Panc1 (cell line): Measurements from ENCODE around the gene ROS1. TPM values are rescaled to one million over a fixed set of nuclear protein-coding genes. Genes with fewer than 3 reads are reported as not detected.

Experiments used
- ATAC-seq: fragments of 200-7000 bp; cut with Tn5 transposase; 2 replicates; pipeline ENCODE4 v1.9.1; 2020; ENCODE audit warnings: mild to moderate bottlenecking, moderate library complexity
- BruUV-seq: library from RNA; stranded (reverse); fragments of 400-500 nt; replicated peaks from 2 replicates; lab custom pipeline; 2021; lab: Mats Ljungman, UMichigan
- CTCF ChIA-PET: fragments of 300-600 bp; sonication (Branson Sonifier 250); formaldehyde crosslinking; loops from one replicate; lab custom pipeline; 2022; ENCODE audit warnings: antibody characterized with exemption; lab: Charles Lee
- POLR2A ChIA-PET: fragments of 300-600 bp; sonication (Branson Sonifier 250); formaldehyde crosslinking; loops from one replicate; lab custom pipeline; 2022; ENCODE audit warnings: antibody characterized with exemption; lab: Charles Lee
- DNase-seq: peaks from one replicate; pipeline ENCODE4 v3.0.0-alpha.2; 2010; ENCODE audit warnings: low read depth, low spot score
- H3K27ac ChIP-seq: 2 replicates; pipeline ENCODE4 v1.5.1; 2011; ENCODE audit warnings: mild to moderate bottlenecking, low read length, inconsistent platforms
- H3K27me3 ChIP-seq: fragments of 200-500 bp; sonication (Bioruptor generic); 2 replicates; pipeline ENCODE4 v1.6.0; 2014; ENCODE audit warnings: low read length, inconsistent platforms; ENCODE audit not compliant: control insufficient read depth, insufficient read depth
- H3K36me3 ChIP-seq: fragments of 200-500 bp; sonication (Bioruptor generic); 2 replicates; pipeline ENCODE4 v1.5.1; 2014; ENCODE audit warnings: inconsistent platforms, mild to moderate bottlenecking, low read length, moderate library complexity; ENCODE audit not compliant: control insufficient read depth, insufficient read depth
- H3K4me1 ChIP-seq: 2 replicates; pipeline ENCODE4 v1.5.1; 2011; ENCODE audit warnings: inconsistent platforms, mild to moderate bottlenecking, low read length, moderate library complexity; ENCODE audit not compliant: control insufficient read depth, insufficient read depth
- H3K4me3 ChIP-seq, 2 experiments: 2 replicates each; pipeline ENCODE4 v1.5.1; 2011 to 2012; ENCODE audit warnings: low read depth in 2 of 2, low read length in 2 of 2, mild to moderate bottlenecking in 2 of 2, inconsistent platforms in 1 of 2, moderate library complexity in 1 of 2
- H3K9me3 ChIP-seq: fragments of 200-500 bp; sonication (Bioruptor generic); 2 replicates; pipeline ENCODE4 v1.5.1; 2014; ENCODE audit warnings: low read depth, mild to moderate bottlenecking, inconsistent platforms, low read length, moderate library complexity; ENCODE audit not compliant: control insufficient read depth, insufficient read depth
- CTCF ChIP-seq: fragments of 450-650 bp; IDR thresholded peaks from 2 replicates; pipeline ENCODE4 v1.5.1; 2017; ENCODE audit warnings: mild to moderate bottlenecking
- POLR2AphosphoS5 ChIP-seq: IDR thresholded peaks from 2 replicates; pipeline ENCODE4 v1.6.1; 2012; ENCODE audit warnings: mild to moderate bottlenecking, low read depth, low read length, moderate library complexity
- REST ChIP-seq, 2 experiments: IDR thresholded peaks; 2 replicates each; pipeline ENCODE4 v1.6.1; 2011 to 2012; ENCODE audit warnings: low read depth in 2 of 2, control low read depth in 1 of 2, low read length in 1 of 2, mild to moderate bottlenecking in 1 of 2, moderate library complexity in 1 of 2; ENCODE audit not compliant: insufficient read depth in 1 of 2
- SIN3A ChIP-seq: IDR thresholded peaks from 2 replicates; pipeline ENCODE4 v1.6.1; 2012; ENCODE audit warnings: low read depth, mild to moderate bottlenecking, low read length, moderate library complexity, borderline replicate concordance; ENCODE audit not compliant: insufficient read depth
- TCF7L2 ChIP-seq: IDR thresholded peaks from 2 replicates; pipeline ENCODE4 v1.6.1; 2011; ENCODE audit warnings: mild to moderate bottlenecking, low read depth, low read length, inconsistent platforms
- in situ Hi-C: cut with HindIII; loops from 2 replicates; pipeline ENCODE4 v1.10.0; 2016; ENCODE audit warnings: low sequenced_read_pairs, low pct_unique_long_range_greater_than_20kb
- intact Hi-C: fragments of 100-400 bp; cut with micrococcal nuclease; formaldehyde crosslinking; loops from one replicate; pipeline ENCODE4 v1.10.0; 2022; ENCODE audit not compliant: unreplicated experiment
- total RNA-seq: library from RNA; stranded (reverse); gene quantifications from one replicate; pipeline ENCODE4 v1.2.1, GENCODE V29; 2021; ENCODE audit not compliant: unreplicated experiment

The ROS1 gene
- total RNA-seq, 1 experiment from 2014 or later = 0.10 TPM

GRCh38 chr6:117328005-117328389 is 97.7 kb downstream of the ROS1 start:
- POLR2A ChIA-PET = no interaction called here
- Histone ChIP-seq H3K27me3 (no peaks in the 10 kb centered on the region), H3K27ac (no peak overlapping the region), H3K9me3 (no peaks in the 10 kb centered on the region), H3K4me1 (no peaks in the 10 kb centered on the region), H3K4me3 (no peak overlapping the region), H3K36me3 (no peaks in the 10 kb centered on the region)
- CTCF ChIA-PET = no interaction called here
- intact Hi-C loops (no loop called here), in situ Hi-C loops (no loop called here)
- TF ChIP-seq POLR2AphosphoS5 (no peak), SIN3A (no peak), CTCF (no peak), TCF7L2 (no peak), REST (IDR thresholded peaks at IDR 0.05; ENCODE audit: insufficient read depth in 1 of 2, low read depth in 2 of 2, low read length in 1 of 2) (no peak)
- no peak for DNase-seq
- ATAC-seq = no peak
- no TSS peak for BruUV-seq

GRCh38 chr6:117327149-117328004 is 98.4 kb downstream of the ROS1 start:
- ChIA-PET CTCF (no interaction called here), POLR2A (no interaction called here)
- Histone ChIP-seq H3K4me3 (no peak overlapping the region), H3K9me3 (no peaks in the 10 kb centered on the region), H3K27me3 (no peaks in the 10 kb centered on the region), H3K4me1 (no peaks in the 10 kb centered on the region), H3K36me3 (no peaks in the 10 kb centered on the region), H3K27ac (no peak overlapping the region)
- ATAC-seq (no peak), DNase-seq (no peak)
- in situ Hi-C loops (no loop called here), intact Hi-C loops (no loop called here)
- TF ChIP-seq TCF7L2 (no peak), REST (IDR thresholded peaks at IDR 0.05; ENCODE audit: insufficient read depth in 1 of 2, low read depth in 2 of 2, low read length in 1 of 2) (no peak), SIN3A (no peak), POLR2AphosphoS5 (no peak), CTCF (no peak)
- BruUV-seq = no TSS peak
